Adrenal gland (tissue), 12 donors: ENCODE results near the gene ZNF217. TPM values are rescaled to one million over a fixed set of nuclear protein-coding genes. Genes with fewer than 3 reads are reported as not detected.
A peak's percentile ranks its signal among the peaks of the same experiment; 100 is the strongest.

Experiments used
- DNase-seq, 7 donors: peaks; one replicate each; pipeline ENCODE4 v3.0.0-alpha.2; 2019 to 2020
- H3K27ac ChIP-seq, 5 donors: fragments of 200-600 bp; sonication (generic) in 4 of 5; 1 replicate in 3 of 5; 2 replicates in 2 of 5; pipeline versions ENCODE4 v1.5.1 to v1.8.0; 2016 to 2020; ENCODE audit warnings: mild to moderate bottlenecking in 1 of 5
- H3K27me3 ChIP-seq: fragments of 200-600 bp; 2 replicates; pipeline ENCODE4 v1.8.0; 2021
- H3K36me3 ChIP-seq, 2 donors: fragments of 200-600 bp; replicated peaks in 1 of 2; 1 replicate in 1 of 2; 2 replicates in 1 of 2; pipeline versions ENCODE4 v1.5.1 to v1.8.0; 2018 to 2022
- H3K4me1 ChIP-seq, 2 donors: fragments of 200-600 bp; replicated peaks in 1 of 2; 1 replicate in 1 of 2; 2 replicates in 1 of 2; pipeline versions ENCODE4 v1.5.1 to v1.8.0; 2018 to 2021
- H3K4me3 ChIP-seq, 4 donors: fragments of 200-600 bp; sonication (generic) in 3 of 4; one replicate each; pipeline ENCODE4 v1.5.1; 2016 to 2018
- H3K9me3 ChIP-seq, 3 donors: fragments of 200-600 bp; sonication (generic) in 1 of 3; replicated peaks in 1 of 3; 1 replicate in 2 of 3; 2 replicates in 1 of 3; pipeline versions ENCODE4 v1.5.1 to v1.8.0; 2016 to 2021
- POLR2A ChIP-seq, 2 donors: fragments of 450-650 bp; IDR thresholded peaks; one replicate each; pipeline ENCODE4 v1.6.1; 2017; ENCODE audit warnings: antibody characterized with exemption in 2 of 2, mild to moderate bottlenecking in 2 of 2, moderate library complexity in 1 of 2
- WGBS, 4 donors: extraction: QIAGEN DNeasy Blood & Tissue Kit in 2 of 4; methylation state at CpG; one replicate each; pipeline versions ENCODE4 v1.1.5 to v1.1.7; 2013 to 2017; 5-methylcytosine and 5-hydroxymethylcytosine counted together
- intact Hi-C, 2 donors: fragments of 100-400 bp; cut with DNase I; formaldehyde crosslinking; loops; one replicate each; pipeline versions ENCODE4 v1.14.1 to v1.15.0; 2022 to 2023
- polyA plus RNA-seq, 3 donors: library from polyadenylated mRNA; stranded (reverse); fragments of 200-250 nt in 2 of 3; fragments of 350-450 nt in 1 of 3; fragmentation: Illumina TruSeq in 1 of 3; extraction: RNeasy Lipid Tissue Mini Kit (QIAGEN cat#74804) in 1 of 3; gene quantifications; one replicate each; pipeline ENCODE4 v1.2.3, GENCODE V29; 2013 to 2014
- total RNA-seq, 9 donors: library from RNA; depleted of rRNA in 4 of 9; stranded (reverse); fragments of >200 nt in 4 of 9; fragments of 120-200 nt in 1 of 9; fragmentation: NEBNext Ultra II Directional in 1 of 9; extraction: Animal tissue kit (Norgen Biotek cat#: 25700) in 1 of 9; gene quantifications; one replicate each; pipeline versions ENCODE4 v1.1.0 to v1.2.4, GENCODE V29; 2013 to 2023
- TF ChIP-seq, protein P1 (sequence below), 6 experiments: fragments of 450-650 bp in 4 of 6; fragments of 200-600 bp in 2 of 6; sonication (generic) in 1 of 6; IDR thresholded peaks; 1 replicate in 5 of 6; 2 replicates in 1 of 6; pipeline versions ENCODE4 v1.5.1 to v1.8.0; 2016 to 2021; ENCODE audit warnings: antibody characterized with exemption in 6 of 6, mild to moderate bottlenecking in 2 of 6, moderate library complexity in 1 of 6
- donor health status: healthy with polysubstance abuse.
- donor health status: Bipolar disorder and iron deficiency.
- donor health status: DM: yes; HTN: yes; CAD: no.
- donor health status: DM: no; HTN: no; CAD: no.
- donor health status: DM: no; HTN: no; CAD: no.
- donor health status: DM: yes; HTN: yes; CAD: no.

ZNF217 gene
- total and polyA plus RNA-seq, 12 donors = 3.3 to 23.4 (median 11.8) TPM

- Histone ChIP-seq H3K36me3 (no peaks in the 10 kb centered on the region), H3K9me3 (no peaks in the 10 kb centered on the region), H3K4me3 (no peak overlapping the region), H3K27ac (peak overlapping the region in 4 of 5 donors; percentile 31 to 74 (median 50)), H3K4me1 (peaks cover 10% of the 10 kb centered on the region in 2 donors), H3K27me3 (no peaks in the 10 kb centered on the region)
- TF ChIP-seq, protein P1, sequence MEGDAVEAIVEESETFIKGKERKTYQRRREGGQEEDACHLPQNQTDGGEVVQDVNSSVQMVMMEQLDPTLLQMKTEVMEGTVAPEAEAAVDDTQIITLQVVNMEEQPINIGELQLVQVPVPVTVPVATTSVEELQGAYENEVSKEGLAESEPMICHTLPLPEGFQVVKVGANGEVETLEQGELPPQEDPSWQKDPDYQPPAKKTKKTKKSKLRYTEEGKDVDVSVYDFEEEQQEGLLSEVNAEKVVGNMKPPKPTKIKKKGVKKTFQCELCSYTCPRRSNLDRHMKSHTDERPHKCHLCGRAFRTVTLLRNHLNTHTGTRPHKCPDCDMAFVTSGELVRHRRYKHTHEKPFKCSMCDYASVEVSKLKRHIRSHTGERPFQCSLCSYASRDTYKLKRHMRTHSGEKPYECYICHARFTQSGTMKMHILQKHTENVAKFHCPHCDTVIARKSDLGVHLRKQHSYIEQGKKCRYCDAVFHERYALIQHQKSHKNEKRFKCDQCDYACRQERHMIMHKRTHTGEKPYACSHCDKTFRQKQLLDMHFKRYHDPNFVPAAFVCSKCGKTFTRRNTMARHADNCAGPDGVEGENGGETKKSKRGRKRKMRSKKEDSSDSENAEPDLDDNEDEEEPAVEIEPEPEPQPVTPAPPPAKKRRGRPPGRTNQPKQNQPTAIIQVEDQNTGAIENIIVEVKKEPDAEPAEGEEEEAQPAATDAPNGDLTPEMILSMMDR (IDR thresholded peaks at IDR 0.05) = no peak
- TF ChIP-seq POLR2A (IDR thresholded peaks at IDR 0.05) = no peak
- 64 to 68% (median 65%) methylated on average over 15 of the region's 15 CpGs for WGBS, 4 donors
- intact Hi-C loops = no loop called here
- DNase-seq = peak in 5 of 7 donors; percentile 23 to 61 (median 45)
These were observed 16.1 kb upstream of the ZNF217 start for GRCh38 chr20:53609491-53610445.

- no peak overlapping the region for H3K4me3 ChIP-seq
- 80 to 84% (median 82%) methylated on average over 22 to 35 of the region's 35 CpGs for WGBS, 4 donors
These were observed 15.1 kb upstream of the ZNF217 start for GRCh38 chr20:53608456-53609452.

DNA sequence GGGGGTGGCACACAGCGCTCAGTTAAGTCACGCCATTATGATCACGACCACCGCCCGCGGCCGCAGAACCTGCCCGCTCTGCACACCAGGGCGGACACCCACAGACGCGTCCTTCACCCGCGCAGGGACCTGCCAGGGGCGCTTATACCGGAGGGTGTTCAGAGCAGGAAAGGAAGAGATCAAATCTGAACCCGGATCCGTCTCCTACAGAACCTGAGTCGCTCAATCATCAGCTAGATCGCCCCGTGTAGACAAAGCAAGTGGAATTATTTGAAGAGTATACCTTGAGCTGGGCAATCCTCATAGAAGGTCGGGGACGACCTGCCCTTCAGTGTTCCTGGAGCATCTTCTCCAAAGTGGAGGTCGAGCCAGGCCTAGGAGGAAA, 14.4 kb upstream of the ZNF217 start:
- intact Hi-C loops = no loop called here
- DNase-seq = peak in 2 of 7 donors; percentile 26 to 44
- H3K4me3 ChIP-seq = no peak overlapping the region
- TF ChIP-seq, protein P1 (IDR thresholded peaks at IDR 0.05) = no peak
- no peak for TF ChIP-seq POLR2A (IDR thresholded peaks at IDR 0.05)
- 93 to 96% (median 95%) methylated on average over 14 to 23 of the region's 23 CpGs for WGBS, 4 donors
- H3K27me3 ChIP-seq = no peaks in the 10 kb centered on the region
- peak overlapping the region in 2 of 5 donors; percentile 74 for H3K27ac ChIP-seq
- H3K36me3 ChIP-seq = no peaks in the 10 kb centered on the region
- H3K4me1 ChIP-seq = peaks cover 10% of the 10 kb centered on the region in 2 donors
- no peaks in the 10 kb centered on the region for H3K9me3 ChIP-seq

More at GRCh38 chr20:53608456-53609452, 15.1 kb upstream of the ZNF217 start:
- no peaks in the 10 kb centered on the region for H3K9me3 ChIP-seq
- H3K27ac ChIP-seq = peak overlapping the region in 4 of 5 donors; percentile 31 to 74 (median 54)
- TF ChIP-seq, protein P1 (IDR thresholded peaks at IDR 0.05) = no peak
- TF ChIP-seq POLR2A (IDR thresholded peaks at IDR 0.05) = no peak
- H3K36me3 ChIP-seq = no peaks in the 10 kb centered on the region
- H3K27me3 ChIP-seq = no peaks in the 10 kb centered on the region
- intact Hi-C loops = no loop called here
- peak in 2 of 7 donors; percentile 29 to 60 for DNase-seq
- peaks cover 10% of the 10 kb centered on the region in 2 donors for H3K4me1 ChIP-seq
